DND-41 (cell line): ENCODE data around the gene POU6F2.

Source experiments
- ATAC-seq: fragments of 200-7000 bp; cut with Tn5 transposase; 3 replicates; pipeline ENCODE4 v1.9.1; 2021; ENCODE audit warnings: low read depth; ENCODE audit not compliant: insufficient read depth
- DNase-seq: peaks from one replicate; pipeline ENCODE4 v3.0.0-alpha.2; 2020
- H2AFZ ChIP-seq: 2 replicates; pipeline ENCODE4 v1.6.0; 2012; ENCODE audit warnings: low read depth, low read length
- H3K27ac ChIP-seq: 2 replicates; pipeline ENCODE4 v1.5.1; 2012; ENCODE audit warnings: low read length, inconsistent platforms
- H3K27me3 ChIP-seq: fragments of 200-600 bp; sonication (generic); 2 replicates; pipeline ENCODE4 v1.6.0; 2012; ENCODE audit warnings: low read length, mild to moderate bottlenecking, inconsistent platforms; ENCODE audit not compliant: insufficient read depth, poor library complexity
- H3K36me3 ChIP-seq: 2 replicates; pipeline ENCODE4 v1.5.1; 2012; ENCODE audit warnings: low read length, inconsistent platforms; ENCODE audit not compliant: insufficient read depth
- H3K4me1 ChIP-seq: 2 replicates; pipeline ENCODE4 v1.5.1; 2012; ENCODE audit warnings: mild to moderate bottlenecking, low read length; ENCODE audit not compliant: insufficient read depth
- H3K4me2 ChIP-seq: 2 replicates; pipeline ENCODE4 v1.6.0; 2012; ENCODE audit warnings: mild to moderate bottlenecking, moderate library complexity, low read length, inconsistent platforms; ENCODE audit not compliant: insufficient read depth
- H3K4me3 ChIP-seq, 2 experiments: fragments of 200-600 bp in 1 of 2; shearing (Covaris generic) in 1 of 2; 2 replicates each; pipeline ENCODE4 v1.5.1; 2012 to 2016; ENCODE audit warnings: inconsistent platforms in 2 of 2, low read length in 2 of 2, mild to moderate bottlenecking in 2 of 2, low read depth in 1 of 2, moderate library complexity in 1 of 2
- H3K79me2 ChIP-seq: 2 replicates; pipeline ENCODE4 v1.6.0; 2012; ENCODE audit warnings: low read length, inconsistent platforms; ENCODE audit not compliant: insufficient read depth
- H3K9ac ChIP-seq: 2 replicates; pipeline ENCODE4 v1.6.0; 2012; ENCODE audit warnings: low read depth, mild to moderate bottlenecking, inconsistent platforms, low read length, moderate library complexity
- H3K9me3 ChIP-seq: 2 replicates; pipeline ENCODE4 v1.5.1; 2012; ENCODE audit warnings: low read length, moderate library complexity, mild to moderate bottlenecking, inconsistent platforms; ENCODE audit not compliant: insufficient read depth, severe bottlenecking
- H4K20me1 ChIP-seq: 2 replicates; pipeline ENCODE4 v1.6.0; 2012; ENCODE audit warnings: low read length; ENCODE audit not compliant: insufficient read depth
- CTCF ChIP-seq: IDR thresholded peaks from 2 replicates; pipeline ENCODE4 v1.5.1; 2012; ENCODE audit warnings: borderline replicate concordance, low read length, moderate library complexity, mild to moderate bottlenecking; ENCODE audit not compliant: poor library complexity, severe bottlenecking; ENCODE audit errors: extremely low read depth
- EZH2 ChIP-seq: IDR thresholded peaks from 3 replicates; pipeline ENCODE4 v1.6.1; 2012; ENCODE audit warnings: borderline replicate concordance, low read depth, mild to moderate bottlenecking, moderate library complexity, low read length, inconsistent platforms; ENCODE audit not compliant: severe bottlenecking

POU6F2 gene

DNA sequence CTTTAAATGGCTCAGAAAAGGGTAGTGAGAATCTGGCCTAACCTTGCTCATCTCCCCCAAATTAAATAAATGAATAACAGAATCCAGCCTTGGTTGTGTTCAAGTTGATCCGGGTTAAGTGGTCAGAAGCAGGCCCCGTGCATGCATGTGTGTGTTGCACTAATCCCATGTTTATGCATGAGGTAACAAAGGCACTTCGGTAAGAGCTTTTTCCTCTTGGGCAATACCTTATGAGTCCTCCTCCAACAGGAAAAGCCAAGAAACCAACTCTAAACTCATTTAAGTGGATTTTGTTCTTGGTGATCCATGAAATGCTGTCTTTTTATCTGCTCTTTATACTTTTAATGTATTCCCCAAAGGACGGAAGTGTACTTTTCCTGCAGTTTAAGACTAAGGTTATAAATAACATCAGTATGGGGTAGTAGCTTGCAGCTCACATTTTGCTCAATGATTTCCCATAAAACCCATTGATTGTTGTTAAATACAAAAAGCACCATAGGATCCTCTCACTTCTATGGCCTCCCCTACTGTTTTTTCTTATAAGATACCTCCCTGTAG is 483.6 kb downstream of the POU6F2 start:
- DNase-seq (no peak), ATAC-seq (no peak)
- no peaks in the 10 kb centered on the region for H3K9me3 ChIP-seq
- no peak overlapping the region for H3K27ac ChIP-seq
- no peaks in the 10 kb centered on the region for H3K27me3 ChIP-seq
- H3K9ac ChIP-seq: no peak overlapping the region
- H3K79me2 ChIP-seq: no peaks in the 10 kb centered on the region
- TF ChIP-seq EZH2: no peak
- no peak overlapping the region for H3K4me3 ChIP-seq
- H4K20me1 ChIP-seq: no peaks in the 10 kb centered on the region
- no peak overlapping the region for H3K4me2 ChIP-seq
- H2AFZ ChIP-seq: no peak overlapping the region
- no peaks in the 10 kb centered on the region for H3K36me3 ChIP-seq
- 0 out of 2 replicates have a peak, but pooled peaks cover 3% of the 10 kb centered on the region for H3K4me1 ChIP-seq

- no peak overlapping the region for H3K4me2 ChIP-seq
Observed at GRCh38 chr7:39463252-39463651, 485.5 kb downstream of the POU6F2 start.

DNA sequence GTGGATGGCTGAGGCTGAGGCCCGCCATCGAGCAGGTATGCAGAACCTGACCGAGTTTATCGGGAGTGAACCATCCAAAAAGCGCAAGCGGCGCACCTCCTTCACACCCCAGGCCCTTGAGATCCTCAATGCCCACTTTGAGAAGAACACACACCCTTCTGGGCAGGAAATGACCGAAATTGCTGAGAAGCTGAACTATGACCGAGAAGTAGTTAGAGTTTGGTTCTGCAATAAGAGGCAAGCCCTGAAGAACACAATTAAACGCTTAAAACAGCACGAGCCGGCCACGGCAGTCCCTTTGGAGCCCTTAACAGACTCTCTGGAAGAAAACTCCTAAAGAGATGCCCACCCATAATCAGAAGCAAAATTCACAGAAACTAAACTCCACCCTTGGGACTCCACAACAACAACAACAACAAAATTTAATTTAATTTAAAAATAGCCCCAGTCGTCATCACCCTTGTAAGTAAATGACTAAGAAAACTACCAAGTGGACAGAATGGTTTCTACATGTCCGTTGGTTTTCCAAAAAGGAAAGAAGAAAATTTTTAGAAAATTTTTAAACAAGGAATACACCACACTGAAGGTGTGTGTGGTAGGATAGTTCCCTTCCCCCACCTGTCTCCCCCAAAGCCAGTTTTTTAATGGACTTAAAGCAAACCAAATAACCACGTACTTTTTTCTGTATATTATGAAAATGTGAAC is 486.8 kb downstream of the POU6F2 start:
- H3K4me3 ChIP-seq: no peak overlapping the region
- no peak for TF ChIP-seq EZH2
- no peak for TF ChIP-seq CTCF
- no peaks in the 10 kb centered on the region for H3K79me2 ChIP-seq
- H3K27ac ChIP-seq: no peak overlapping the region
- no peak for ATAC-seq
- H3K27me3 ChIP-seq: no peaks in the 10 kb centered on the region
- no peaks in the 10 kb centered on the region for H3K9me3 ChIP-seq
- DNase-seq: no peak
- H3K36me3 ChIP-seq: no peaks in the 10 kb centered on the region
- no peaks in the 10 kb centered on the region for H4K20me1 ChIP-seq
- H3K4me2 ChIP-seq: no peak overlapping the region
- H3K9ac ChIP-seq: no peak overlapping the region
- peaks cover 18% of the 10 kb centered on the region for H3K4me1 ChIP-seq
- no peak overlapping the region for H2AFZ ChIP-seq

More at GRCh38 chr7:39463252-39463651, 485.5 kb downstream of the POU6F2 start:
- H3K4me3 ChIP-seq: no peak overlapping the region
- no peaks in the 10 kb centered on the region for H3K79me2 ChIP-seq
- no peak overlapping the region for H2AFZ ChIP-seq
- no peak for TF ChIP-seq CTCF
- TF ChIP-seq EZH2: no peak
- ATAC-seq (no peak), DNase-seq (no peak)
- H3K27ac ChIP-seq: no peak overlapping the region
- H3K36me3 ChIP-seq: no peaks in the 10 kb centered on the region
- no peak overlapping the region for H3K9ac ChIP-seq
- no peaks in the 10 kb centered on the region for H4K20me1 ChIP-seq
- H3K9me3 ChIP-seq: no peaks in the 10 kb centered on the region
- H3K27me3 ChIP-seq: no peaks in the 10 kb centered on the region
- peaks cover 8% of the 10 kb centered on the region for H3K4me1 ChIP-seq
